Caco-2 (cell line): Measurements from ENCODE around the gene TAS2R41. TPM values are rescaled to one million over a fixed set of nuclear protein-coding genes. Genes with fewer than 3 reads are reported as not detected.

Source experiments
- BruUV-seq: library from RNA; stranded (reverse); fragments of 400-500 nt; replicated peaks from 2 replicates; lab custom pipeline; 2021; lab: Mats Ljungman, UMichigan
- CTCF ChIA-PET: fragments of 300-600 bp; sonication (Branson Sonifier 250); formaldehyde crosslinking; loops from one replicate; lab custom pipeline; 2022; ENCODE audit warnings: antibody characterized with exemption; lab: Charles Lee
- POLR2A ChIA-PET: fragments of 300-600 bp; sonication (Branson Sonifier 250); formaldehyde crosslinking; loops from one replicate; lab custom pipeline; 2022; ENCODE audit warnings: antibody characterized with exemption; lab: Charles Lee
- DNase-seq, 2 experiments: peaks; one replicate each; pipeline versions ENCODE4 v3.0.0 to v3.0.0-alpha.2; 2020 to 2022
- H3K27me3 ChIP-seq: replicated peaks from 2 replicates; pipeline ENCODE4 v1.6.0; 2011; ENCODE audit warnings: low read length; ENCODE audit not compliant: control insufficient read depth, insufficient read depth
- H3K36me3 ChIP-seq: 2 replicates; pipeline ENCODE4 v1.5.1; 2011; ENCODE audit warnings: low read length; ENCODE audit not compliant: control insufficient read depth, insufficient read depth
- H3K4me1 ChIP-seq: fragments of 250-450 bp; sonication (Bioruptor Pico); 2 replicates; pipeline ENCODE4 v1.5.1; 2020; ENCODE audit warnings: mild to moderate bottlenecking
- H3K4me3 ChIP-seq: 2 replicates; pipeline ENCODE4 v1.5.1; 2011; ENCODE audit warnings: low read depth, mild to moderate bottlenecking, control low read depth, low read length
- H3K9me3 ChIP-seq: fragments of 250-450 bp; sonication (Bioruptor Pico); 2 replicates; pipeline ENCODE4 v1.5.1; 2020; ENCODE audit warnings: mild to moderate bottlenecking, moderate library complexity
- H3K27ac Mint-ChIP-seq: one replicate; pipeline ENCODE4 v1.8.0; 2022; ENCODE audit warnings: mixed read lengths; ENCODE audit not compliant: unreplicated experiment
- H3K27me3 Mint-ChIP-seq: one replicate; pipeline ENCODE4 v1.8.0; 2022; ENCODE audit warnings: mixed read lengths; ENCODE audit not compliant: insufficient read depth, unreplicated experiment
- H3K36me3 Mint-ChIP-seq: one replicate; pipeline ENCODE4 v1.8.0; 2022; ENCODE audit warnings: mild to moderate bottlenecking, mixed read lengths; ENCODE audit not compliant: insufficient read depth, unreplicated experiment
- H3K4me1 Mint-ChIP-seq: one replicate; pipeline ENCODE4 v1.8.0; 2022; ENCODE audit warnings: low read depth, mixed read lengths; ENCODE audit not compliant: unreplicated experiment
- H3K4me3 Mint-ChIP-seq: one replicate; pipeline ENCODE4 v1.8.0; 2022; ENCODE audit warnings: mild to moderate bottlenecking, moderate library complexity, mixed read lengths; ENCODE audit not compliant: unreplicated experiment
- H3K9me3 Mint-ChIP-seq: one replicate; pipeline ENCODE4 v1.8.0; 2022; ENCODE audit warnings: mixed read lengths; ENCODE audit not compliant: unreplicated experiment
- CTCF ChIP-seq, 2 experiments: fragments of 200-600 bp in 1 of 2; IDR thresholded peaks; 1 replicate in 1 of 2; 2 replicates in 1 of 2; pipeline versions ENCODE4 v1.5.1 to v1.8.0; 2011 to 2022; ENCODE audit warnings: antibody characterized with exemption in 1 of 2, control low read depth in 1 of 2, inconsistent platforms in 1 of 2, low read depth in 1 of 2, low read length in 1 of 2, mild to moderate bottlenecking in 1 of 2, moderate library complexity in 1 of 2; ENCODE audit not compliant: insufficient read depth in 1 of 2, severe bottlenecking in 1 of 2, unreplicated experiment in 1 of 2
- intact Hi-C: fragments of 100-400 bp; cut with micrococcal nuclease; formaldehyde crosslinking; loops from one replicate; pipeline ENCODE4 v1.10.0; 2022; ENCODE audit not compliant: unreplicated experiment
- total RNA-seq: library from RNA; stranded (reverse); gene quantifications from 2 replicates; pipeline ENCODE4 v1.2.3, GENCODE V29; 2022

The TAS2R41 gene
- total RNA-seq, 1 experiment from 2014 or later = not detected

- intact Hi-C loops = no loop called here
- Mint-ChIP-seq H3K36me3 (no peaks in the 10 kb centered on the region), H3K4me3 (no peak overlapping the region), H3K4me1 (peaks cover 9% of the 10 kb centered on the region), H3K27ac (no peak overlapping the region), H3K27me3 (no peaks in the 10 kb centered on the region), H3K9me3 (peaks cover 21% of the 10 kb centered on the region)
- ChIA-PET CTCF (interaction anchor here (1.2 kb wide), 1 partner anchor 14 kb away, joined by 5 read pairs; no protein-coding TSS in a partner anchor), POLR2A (no interaction called here)
- no peak for TF ChIP-seq CTCF (IDR thresholded peaks at IDR 0.05; ENCODE audit: insufficient read depth in 1 of 2, low read depth in 1 of 2, low read length in 1 of 2, severe bottlenecking in 1 of 2, unreplicated experiment in 1 of 2)
- no peaks in the 10 kb centered on the region for H3K27me3 ChIP-seq
- no TSS peak for BruUV-seq
- H3K9me3 ChIP-seq = no peaks in the 10 kb centered on the region
- no peak for DNase-seq
- H3K4me1 ChIP-seq = peaks cover 1% of the 10 kb centered on the region; the same call in 1 of the 2 replicates
- H3K36me3 ChIP-seq = no peaks in the 10 kb centered on the region
- H3K4me3 ChIP-seq = no peak overlapping the region
Measured at GRCh38 chr7:143504215-143504936, 26.7 kb downstream of the TAS2R41 start.

- Histone ChIP-seq H3K9me3 (no peaks in the 10 kb centered on the region), H3K4me3 (no peak overlapping the region), H3K27me3 (no peaks in the 10 kb centered on the region), H3K4me1 (no peaks in the 10 kb centered on the region), H3K36me3 (no peaks in the 10 kb centered on the region)
- peaks cover 21% of the 10 kb centered on the region for H3K9me3 Mint-ChIP-seq
- ChIA-PET POLR2A (no interaction called here), CTCF (interaction anchor here (1.2 kb wide), 1 partner anchor 14 kb away, joined by 5 read pairs; no protein-coding TSS in a partner anchor)
- H3K4me1 Mint-ChIP-seq = peaks cover 7% of the 10 kb centered on the region
- no peaks in the 10 kb centered on the region for H3K27me3 Mint-ChIP-seq
- no peak for TF ChIP-seq CTCF (IDR thresholded peaks at IDR 0.05; ENCODE audit: insufficient read depth in 1 of 2, low read depth in 1 of 2, low read length in 1 of 2, severe bottlenecking in 1 of 2, unreplicated experiment in 1 of 2)
- H3K27ac Mint-ChIP-seq = no peak overlapping the region
- DNase-seq = no peak
- H3K36me3 Mint-ChIP-seq = no peaks in the 10 kb centered on the region
- BruUV-seq = no TSS peak
- H3K4me3 Mint-ChIP-seq = no peak overlapping the region
- intact Hi-C loops = no loop called here
Measured at GRCh38 chr7:143504937-143505297, 27.2 kb downstream of the TAS2R41 start.

- H3K27me3 Mint-ChIP-seq = no peaks in the 10 kb centered on the region
Measured at GRCh38 chr7:143505838-143506237, 28.2 kb downstream of the TAS2R41 start.

More at GRCh38 chr7:143505838-143506237, 28.2 kb downstream of the TAS2R41 start:
- H3K36me3 ChIP-seq = no peaks in the 10 kb centered on the region
- ChIA-PET POLR2A (no interaction called here), CTCF (interaction anchor here (0.5 kb wide), 1 partner anchor 33 kb away, joined by 3 read pairs; no protein-coding TSS in a partner anchor)
- H3K4me3 ChIP-seq = no peak overlapping the region
- no peaks in the 10 kb centered on the region for H3K9me3 ChIP-seq
- intact Hi-C loops = no loop called here
- H3K27ac Mint-ChIP-seq = no peak overlapping the region
- no peak overlapping the region for H3K4me3 Mint-ChIP-seq
- DNase-seq = no peak
- TF ChIP-seq CTCF (IDR thresholded peaks at IDR 0.05; ENCODE audit: insufficient read depth in 1 of 2, low read depth in 1 of 2, low read length in 1 of 2, severe bottlenecking in 1 of 2, unreplicated experiment in 1 of 2) = no peak
- no peaks in the 10 kb centered on the region for H3K4me1 ChIP-seq
- H3K36me3 Mint-ChIP-seq = no peaks in the 10 kb centered on the region
- no peaks in the 10 kb centered on the region for H3K27me3 ChIP-seq
- no TSS peak for BruUV-seq
- no peaks in the 10 kb centered on the region for H3K4me1 Mint-ChIP-seq
- peaks cover 21% of the 10 kb centered on the region for H3K9me3 Mint-ChIP-seq
